Activated gamma-delta T cell treated with anti-CD3 and anti-CD28 coated beads, Interleukin-2, amount 50 U/mL, for 16 hours (primary cell): ENCODE data around the gene RASSF8.

Experiments used
- DNase-seq: peaks from one replicate; pipeline ENCODE4 v3.0.0-alpha.2; 2020; ENCODE audit warnings: low read depth

The RASSF8 gene

GRCh38 chr12:26126340-26127284 is 168.1 kb downstream of the RASSF8 start:
- DNase-seq, result no peak

DNA sequence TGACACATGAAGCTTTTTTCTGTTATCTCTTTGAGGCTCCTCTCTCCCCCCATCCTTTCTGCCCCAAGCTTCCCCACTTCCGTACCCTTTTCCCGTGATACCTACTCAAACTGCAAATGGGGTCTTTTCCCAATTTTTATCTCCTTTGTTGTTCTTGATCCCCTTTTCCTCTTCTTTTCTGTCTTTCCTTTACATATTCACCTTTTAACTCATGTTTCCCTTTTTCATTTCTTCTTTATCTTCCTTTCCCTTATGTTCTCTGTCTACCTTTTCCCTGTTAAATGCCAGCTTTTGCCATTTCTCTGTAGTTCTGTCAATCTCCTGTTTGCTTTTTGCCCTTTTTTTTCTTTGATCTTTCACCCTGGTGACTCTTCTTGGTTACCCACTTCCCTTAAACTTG is 168.9 kb downstream of the RASSF8 start:
- no peak for DNase-seq

DNA sequence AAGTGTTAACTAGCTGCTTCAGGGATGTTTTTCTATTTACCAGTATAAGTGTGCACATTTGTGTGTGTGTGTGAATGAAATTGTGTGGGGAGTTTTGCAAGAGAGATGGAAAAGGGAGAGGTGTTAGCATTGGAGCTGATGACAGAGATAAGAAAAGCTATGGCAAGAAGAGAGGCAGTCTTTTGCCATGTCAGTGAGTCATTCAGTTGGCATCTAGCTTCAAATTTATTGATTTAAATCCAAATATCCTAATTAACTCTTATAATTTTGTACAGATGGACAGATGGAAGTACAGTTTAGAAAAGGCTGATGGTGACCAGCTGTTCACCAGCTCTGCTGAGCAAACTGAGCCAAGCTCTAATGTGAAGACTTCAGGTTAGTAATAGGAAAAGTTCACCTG is 169.7 kb downstream of the RASSF8 start:
- DNase-seq, result no peak
